IMR-90 (cell line): ENCODE data around the gene PC. TPM values are rescaled to one million over a fixed set of nuclear protein-coding genes. Genes with fewer than 3 reads are reported as not detected.

Source experiments
- ATAC-seq: fragments of 200-7000 bp; cut with Tn5 transposase; 2 replicates; pipeline ENCODE4 v1.9.1; 2020; ENCODE audit warnings: low read depth, mild to moderate bottlenecking, moderate library complexity
- BruUV-seq: library from RNA; stranded (reverse); fragments of 400-500 nt; replicated peaks from 2 replicates; lab custom pipeline; 2021; lab: Mats Ljungman, UMichigan
- CTCF ChIA-PET: fragments of 300-600 bp; formaldehyde crosslinking; extraction: SDS; loops from one replicate; lab custom pipeline; 2021; ENCODE audit warnings: antibody characterized with exemption; lab: Yijun Ruan, JAX
- POLR2A ChIA-PET: fragments of 300-600 bp; sonication (Branson Sonifier 250); formaldehyde crosslinking; loops from one replicate; lab custom pipeline; 2022; ENCODE audit warnings: antibody characterized with exemption; ENCODE audit not compliant: unreplicated experiment; lab: Charles Lee
- DNase-seq: peaks from one replicate; pipeline ENCODE4 v3.0.0; 2013
- H2AFZ ChIP-seq: replicated peaks from 2 replicates; pipeline ENCODE3; 2013; ENCODE audit warnings: low read length, mild to moderate bottlenecking; ENCODE audit not compliant: poor library complexity
- H2AK5ac ChIP-seq: 2 replicates; pipeline ENCODE4 v1.6.1; 2013; ENCODE audit warnings: low read depth, low read length, inconsistent platforms
- H2AK9ac ChIP-seq: replicated peaks from 2 replicates; pipeline ENCODE3; 2013; ENCODE audit warnings: mild to moderate bottlenecking, low read depth, low read length, moderate library complexity; ENCODE audit not compliant: poor library complexity
- H2BK120ac ChIP-seq: 2 replicates; pipeline ENCODE4 v1.6.1; 2013; ENCODE audit warnings: low read depth, low read length, inconsistent platforms
- H2BK15ac ChIP-seq: 3 replicates; pipeline ENCODE4 v1.6.1; 2013; ENCODE audit warnings: low read depth, low read length, inconsistent platforms
- H2BK20ac ChIP-seq: 2 replicates; pipeline ENCODE4 v1.6.1; 2013; ENCODE audit warnings: low read depth, mild to moderate bottlenecking, inconsistent platforms, low read length, moderate library complexity
- H2BK5ac ChIP-seq: 2 replicates; pipeline ENCODE4 v1.6.1; 2013; ENCODE audit warnings: mild to moderate bottlenecking, low read depth, low read length, inconsistent platforms; ENCODE audit not compliant: poor library complexity, severe bottlenecking
- H3K14ac ChIP-seq: replicated peaks from 2 replicates; pipeline ENCODE4 v1.6.1; 2013; ENCODE audit warnings: low read depth, low read length, inconsistent platforms
- H3K18ac ChIP-seq: 2 replicates; pipeline ENCODE4 v1.6.1; 2013; ENCODE audit warnings: low read depth, low read length, control low read depth
- H3K23ac ChIP-seq: 2 replicates; pipeline ENCODE4 v1.6.1; 2013; ENCODE audit warnings: low read depth, low read length, inconsistent platforms
- H3K27ac ChIP-seq: 2 replicates; pipeline ENCODE4 v1.5.1; 2013; ENCODE audit warnings: mild to moderate bottlenecking, control low read depth, low read length; ENCODE audit not compliant: insufficient read depth
- H3K27me3 ChIP-seq: 2 replicates; pipeline ENCODE4 v1.6.1; 2013; ENCODE audit warnings: low read length; ENCODE audit not compliant: control insufficient read depth, insufficient read depth
- H3K36me3 ChIP-seq: 2 replicates; pipeline ENCODE4 v1.6.1; 2013; ENCODE audit warnings: low read length, mixed read lengths; ENCODE audit not compliant: control insufficient read depth, insufficient read depth
- H3K4ac ChIP-seq: 2 replicates; pipeline ENCODE4 v1.6.1; 2013; ENCODE audit warnings: low read depth, low read length, inconsistent platforms
- H3K4me1 ChIP-seq: 2 replicates; pipeline ENCODE4 v1.6.1; 2013; ENCODE audit warnings: low read length, mixed read lengths; ENCODE audit not compliant: control insufficient read depth, insufficient read depth
- H3K4me2 ChIP-seq: 2 replicates; pipeline ENCODE4 v1.6.1; 2013; ENCODE audit warnings: low read depth, mild to moderate bottlenecking, control low read depth, low read length, moderate library complexity
- H3K4me3 ChIP-seq: 2 replicates; pipeline ENCODE4 v1.5.1; 2013; ENCODE audit warnings: low read depth, mild to moderate bottlenecking, control low read depth, low read length, moderate library complexity; ENCODE audit not compliant: insufficient read depth
- H3K56ac ChIP-seq: 2 replicates; pipeline ENCODE4 v1.6.1; 2013; ENCODE audit warnings: low read length, inconsistent platforms; ENCODE audit not compliant: insufficient read depth; ENCODE audit errors: extremely low read depth
- H3K79me1 ChIP-seq, 2 experiments: 2 replicates each; pipeline ENCODE4 v1.6.1; 2013; ENCODE audit warnings: low read length in 2 of 2, inconsistent platforms in 1 of 2, low read depth in 1 of 2
- H3K9ac ChIP-seq: 2 replicates; pipeline ENCODE4 v1.6.1; 2013; ENCODE audit warnings: low read depth, low read length, control low read depth
- H3K9me1 ChIP-seq: 2 replicates; pipeline ENCODE4 v1.6.1; 2013; ENCODE audit warnings: low read length, inconsistent platforms; ENCODE audit not compliant: insufficient read depth
- H3K9me3 ChIP-seq: 2 replicates; pipeline ENCODE4 v1.6.1; 2013; ENCODE audit warnings: low read length; ENCODE audit not compliant: control insufficient read depth, insufficient read depth
- H4K20me1 ChIP-seq: 2 replicates; pipeline ENCODE4 v1.6.1; 2013; ENCODE audit warnings: low read length, inconsistent platforms; ENCODE audit not compliant: insufficient read depth
- H4K5ac ChIP-seq: 2 replicates; pipeline ENCODE4 v1.6.1; 2013; ENCODE audit warnings: mild to moderate bottlenecking, low read depth, low read length, control low read depth
- H4K8ac ChIP-seq, 2 experiments: 2 replicates each; pipeline ENCODE4 v1.6.1; 2013; ENCODE audit warnings: low read depth in 2 of 2, low read length in 2 of 2, control low read depth in 1 of 2, inconsistent platforms in 1 of 2
- H4K91ac ChIP-seq: 2 replicates; pipeline ENCODE4 v1.6.1; 2013; ENCODE audit warnings: low read depth, low read length, inconsistent platforms; ENCODE audit not compliant: insufficient read depth
- BHLHE40 ChIP-seq: fragments of 150-350 bp; IDR thresholded peaks from 2 replicates; pipeline ENCODE4 v1.6.1; 2016; ENCODE audit warnings: mild to moderate bottlenecking, low read depth, low read length
- CHD1 ChIP-seq: IDR thresholded peaks from 2 replicates; pipeline ENCODE4 v1.6.1; 2012; ENCODE audit warnings: low read depth, low read length, improper control_type of control experiment
- ELK1 ChIP-seq: fragments of 150-350 bp; IDR thresholded peaks from 2 replicates; pipeline ENCODE4 v1.6.1; 2016; ENCODE audit warnings: low read depth, mild to moderate bottlenecking, low read length, moderate library complexity, borderline replicate concordance
- MAFK ChIP-seq: IDR thresholded peaks from 2 replicates; pipeline ENCODE4 v1.6.1; 2012; ENCODE audit warnings: low read depth, low read length, improper control_type of control experiment
- MXI1 ChIP-seq: IDR thresholded peaks from 2 replicates; pipeline ENCODE4 v1.6.1; 2012; ENCODE audit warnings: low read depth, mild to moderate bottlenecking, low read length, moderate library complexity, borderline replicate concordance
- POLR2A ChIP-seq: IDR thresholded peaks from 2 replicates; pipeline ENCODE4 v1.6.1; 2012; ENCODE audit warnings: mild to moderate bottlenecking, low read depth, low read length
- RCOR1 ChIP-seq: IDR thresholded peaks from 2 replicates; pipeline ENCODE4 v1.6.1; 2012; ENCODE audit warnings: mild to moderate bottlenecking, low read length, improper control_type of control experiment; ENCODE audit not compliant: insufficient replicate concordance
- RFX5 ChIP-seq: IDR thresholded peaks from 2 replicates; pipeline ENCODE4 v1.8.0; 2012; ENCODE audit warnings: low read depth, mild to moderate bottlenecking, low read length, moderate library complexity
- WGBS, 2 experiments: methylation state at CpG; one replicate each; pipeline versions ENCODE4 v1.1.5 to v1.1.7; 2013; ENCODE audit warnings: missing lambda C conversion rate in 2 of 2; ENCODE audit not compliant: insufficient read length in 1 of 2; ENCODE audit errors: extremely low coverage in 2 of 2; 5-methylcytosine and 5-hydroxymethylcytosine counted together
- dilution Hi-C: fragments of 300-500 bp; cut with HindIII; formaldehyde crosslinking; loops from one replicate; pipeline ENCODE4 v1.14.3; 2018; ENCODE audit warnings: low sequenced_read_pairs; ENCODE audit not compliant: unreplicated experiment
- in situ Hi-C: fragments of 300-500 bp; cut with MboI; formaldehyde crosslinking; loops from 3 replicates; pipeline ENCODE4 v1.14.3; 2019; ENCODE audit warnings: low sequenced_read_pairs, inconsistent platforms, mixed read lengths
- intact Hi-C: fragments of 100-400 bp; cut with micrococcal nuclease; formaldehyde crosslinking; loops from 2 replicates; pipeline ENCODE4 v1.10.0; 2022
- polyA plus RNA-seq, 3 experiments: library from polyadenylated mRNA; depleted of rRNA; stranded (reverse); fragments of >200 nt; gene quantifications; 2 replicates each; pipeline ENCODE4 v1.2.3, GENCODE V29; 2012; ENCODE audit warnings: low replicate concordance in 1 of 3
- total RNA-seq: library from RNA; depleted of rRNA; stranded (reverse); fragments of >200 nt; gene quantifications from 2 replicates; pipeline ENCODE4 v1.2.3, GENCODE V29; 2012

Gene PC
- total and polyA plus RNA-seq, 2 of the 4 experiments (the other 2 are of a cell fraction): 13.6 to 15.7 TPM

GRCh38 chr11:66996609-66997273 lies 38.6 kb upstream of the PC start (continued):
- TF ChIP-seq RFX5 (peak; percentile 58; the same call in 1 of the 2 replicates), MXI1 (no peak)

GRCh38 chr11:66992041-66992440 lies 33.9 kb upstream of the PC start:
- no peak for ATAC-seq
- Histone ChIP-seq H3K4me2 (no peak overlapping the region), H3K23ac (no peak overlapping the region), H2BK15ac (no peak overlapping the region), H2BK5ac (no peak overlapping the region), H2AK9ac (no peak overlapping the region), H2AFZ (no peak overlapping the region), H3K36me3 (no peaks in the 10 kb centered on the region), H4K91ac (no peak overlapping the region), H3K4me3 (no peak overlapping the region), H4K8ac (no peak overlapping the region), H3K27me3 (no peaks in the 10 kb centered on the region), H3K56ac (no peak overlapping the region), H3K9ac (no peak overlapping the region), H3K9me3 (no peaks in the 10 kb centered on the region), H2BK20ac (no peak overlapping the region), H4K20me1 (no peaks in the 10 kb centered on the region), H3K4me1 (peaks cover 5% of the 10 kb centered on the region), H2BK120ac (no peak overlapping the region), H3K79me1 (no peaks in the 10 kb centered on the region), H3K18ac (no peak overlapping the region), H3K4ac (no peak overlapping the region), H3K14ac (no peak overlapping the region), H2AK5ac (no peak overlapping the region), H3K9me1 (peaks cover 8% of the 10 kb centered on the region), H3K27ac (no peak overlapping the region), H4K5ac (no peak overlapping the region)
- POLR2A ChIA-PET: interaction anchor here (0.6 to 0.7 kb wide), 2 partner anchors 270 to 285 kb away, joined by 3 to 5 read pairs; no protein-coding TSS in a partner anchor
- intact Hi-C loops (no loop called here), in situ Hi-C loops (no loop called here), dilution Hi-C loops (no loop called here)
- CTCF ChIA-PET: no interaction called here
- DNase-seq: no peak
- BruUV-seq: no TSS peak
- no peak for TF ChIP-seq BHLHE40
- no peak for TF ChIP-seq RCOR1
- TF ChIP-seq MAFK: peak; percentile 56
- no peak for TF ChIP-seq POLR2A
- TF ChIP-seq CHD1: no peak
- TF ChIP-seq ELK1: no peak
- WGBS, 2 experiments: no CpG with 5 or more reads among the region's 2 CpGs
